ENCODE data around the gene CBY3.

The CBY3 gene

GRCh38 chr5:179716286-179716685 lies 35.5 kb upstream of the CBY3 start:
- Histone ChIP-seq H3K4me3 (replicated peaks; ENCODE audit: insufficient read depth, low read length) (no peak overlapping the region), H3K27ac (replicated peaks) (no peak overlapping the region), H3K27me3 (ENCODE audit: insufficient read depth, poor library complexity, severe bottlenecking) (no peaks in the 10 kb centered on the region)
- no peak for DNase-seq (ENCODE audit: low read depth in 1 of 2, low spot score in 1 of 2)
- TF ChIP-seq SPI1 (IDR thresholded peaks at IDR 0.05; ENCODE audit: borderline replicate concordance, low read depth) (no peak), REST (IDR thresholded peaks at IDR 0.05; ENCODE audit: insufficient replicate concordance, low read depth) (no peak), POLR2AphosphoS5 (IDR thresholded peaks at IDR 0.05; ENCODE audit: low read depth) (no peak), GABPA (IDR thresholded peaks at IDR 0.05; ENCODE audit: low read depth) (no peak)
- TF ChIP-seq, protein P1, sequence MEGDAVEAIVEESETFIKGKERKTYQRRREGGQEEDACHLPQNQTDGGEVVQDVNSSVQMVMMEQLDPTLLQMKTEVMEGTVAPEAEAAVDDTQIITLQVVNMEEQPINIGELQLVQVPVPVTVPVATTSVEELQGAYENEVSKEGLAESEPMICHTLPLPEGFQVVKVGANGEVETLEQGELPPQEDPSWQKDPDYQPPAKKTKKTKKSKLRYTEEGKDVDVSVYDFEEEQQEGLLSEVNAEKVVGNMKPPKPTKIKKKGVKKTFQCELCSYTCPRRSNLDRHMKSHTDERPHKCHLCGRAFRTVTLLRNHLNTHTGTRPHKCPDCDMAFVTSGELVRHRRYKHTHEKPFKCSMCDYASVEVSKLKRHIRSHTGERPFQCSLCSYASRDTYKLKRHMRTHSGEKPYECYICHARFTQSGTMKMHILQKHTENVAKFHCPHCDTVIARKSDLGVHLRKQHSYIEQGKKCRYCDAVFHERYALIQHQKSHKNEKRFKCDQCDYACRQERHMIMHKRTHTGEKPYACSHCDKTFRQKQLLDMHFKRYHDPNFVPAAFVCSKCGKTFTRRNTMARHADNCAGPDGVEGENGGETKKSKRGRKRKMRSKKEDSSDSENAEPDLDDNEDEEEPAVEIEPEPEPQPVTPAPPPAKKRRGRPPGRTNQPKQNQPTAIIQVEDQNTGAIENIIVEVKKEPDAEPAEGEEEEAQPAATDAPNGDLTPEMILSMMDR (IDR thresholded peaks at IDR 0.05; ENCODE audit: insufficient read depth, low read length) = no peak

DNA sequence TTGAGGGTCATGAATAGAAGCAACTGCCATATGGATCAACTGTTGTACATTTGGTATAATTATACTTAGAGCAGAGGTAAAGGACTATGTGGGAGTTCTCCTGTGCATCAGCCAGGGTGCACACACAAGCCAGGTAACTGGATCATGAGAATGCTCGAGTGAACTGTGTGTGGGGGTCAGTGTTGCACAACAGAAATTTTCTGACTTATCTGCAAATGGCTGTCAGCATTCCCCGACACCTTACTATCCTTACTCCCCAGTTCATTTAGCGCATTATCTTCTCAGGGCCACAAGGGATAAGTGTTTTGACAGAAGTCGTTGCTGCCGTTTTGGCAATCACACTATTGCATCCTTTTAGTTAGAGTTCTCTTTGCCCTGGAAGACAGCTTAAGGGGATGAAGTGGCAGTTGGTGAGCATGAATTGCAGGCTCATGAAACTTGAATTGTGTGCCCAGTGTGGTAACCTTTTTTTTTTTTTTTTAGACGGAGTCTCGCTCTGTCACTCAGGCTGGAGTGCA lies 19.6 kb upstream of the CBY3 start:
- H3K27me3 ChIP-seq (ENCODE audit: insufficient read depth, poor library complexity, severe bottlenecking) = no peaks in the 10 kb centered on the region
- DNase-seq (ENCODE audit: low read depth in 1 of 2, low spot score in 1 of 2) = peak; percentile 58 to 72
- H3K4me3 ChIP-seq (replicated peaks; ENCODE audit: insufficient read depth, low read length) = peak overlapping the region; percentile 60
- 0 out of 2 replicates have a peak, but pooled peaks have one; percentile 9 for TF ChIP-seq POLR2AphosphoS5 (IDR thresholded peaks at IDR 0.05; ENCODE audit: low read depth)
- no peak for TF ChIP-seq GABPA (IDR thresholded peaks at IDR 0.05; ENCODE audit: low read depth)
- no peak for TF ChIP-seq REST (IDR thresholded peaks at IDR 0.05; ENCODE audit: insufficient replicate concordance, low read depth)
- TF ChIP-seq, protein P1 (IDR thresholded peaks at IDR 0.05; ENCODE audit: insufficient read depth, low read length) = no peak
- TF ChIP-seq SPI1 (IDR thresholded peaks at IDR 0.05; ENCODE audit: borderline replicate concordance, low read depth) = no peak
- peak overlapping the region; percentile 98 for H3K27ac ChIP-seq (replicated peaks)

DNA sequence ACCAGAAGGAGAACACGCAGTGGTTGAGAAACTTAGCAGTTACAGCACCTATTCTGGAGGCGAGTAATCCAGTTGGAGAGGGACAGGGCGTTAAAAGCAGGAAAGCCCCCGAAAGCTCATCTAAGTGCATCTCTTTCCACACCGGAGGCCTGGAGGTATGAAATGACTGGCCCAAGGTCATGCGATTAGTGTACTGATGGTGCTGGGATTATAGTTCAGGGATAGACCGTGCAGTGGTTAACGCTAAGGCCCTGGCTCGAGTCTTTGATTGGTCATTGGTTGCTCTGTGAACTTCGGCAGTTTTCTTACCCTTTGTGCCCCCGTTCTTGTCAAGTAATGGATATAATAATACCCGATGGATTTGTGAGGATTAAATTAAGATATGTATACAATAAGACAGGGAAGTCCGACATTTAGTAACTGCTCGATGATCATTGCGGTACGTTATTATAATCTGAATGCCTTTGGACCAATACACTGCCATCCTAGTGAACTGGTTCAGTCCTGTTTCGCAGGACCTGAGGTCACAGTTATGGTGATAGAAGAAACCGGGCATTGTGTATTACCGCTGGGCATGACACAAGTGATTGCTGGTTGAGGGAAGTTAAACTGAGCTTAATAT lies 18.9 kb upstream of the CBY3 start:
- H3K4me3 ChIP-seq (replicated peaks; ENCODE audit: insufficient read depth, low read length) = peak overlapping the region; percentile 60
- TF ChIP-seq SPI1 (IDR thresholded peaks at IDR 0.05; ENCODE audit: borderline replicate concordance, low read depth) = no peak
- no peak for TF ChIP-seq GABPA (IDR thresholded peaks at IDR 0.05; ENCODE audit: low read depth)
- peak; percentile 22 for TF ChIP-seq REST (IDR thresholded peaks at IDR 0.05; ENCODE audit: insufficient replicate concordance, low read depth)
- peak; percentile 61; the same call in 1 of the 2 replicates for TF ChIP-seq POLR2AphosphoS5 (IDR thresholded peaks at IDR 0.05; ENCODE audit: low read depth)
- TF ChIP-seq, protein P1 (IDR thresholded peaks at IDR 0.05; ENCODE audit: insufficient read depth, low read length) = no peak
- peak overlapping the region; percentile 98 for H3K27ac ChIP-seq (replicated peaks)
- DNase-seq (ENCODE audit: low read depth in 1 of 2, low spot score in 1 of 2) = peak in 1 of 2 experiments; percentile 60
- no peaks in the 10 kb centered on the region for H3K27me3 ChIP-seq (ENCODE audit: insufficient read depth, poor library complexity, severe bottlenecking)

Measured in HL-60 (cell line).